Endothelial cell of umbilical vein (primary cell): ENCODE results near the gene RFPL1. TPM values are rescaled to one million over a fixed set of nuclear protein-coding genes. Genes with fewer than 3 reads are reported as not detected.

Experiments used
- BruUV-seq: library from RNA; stranded (reverse); fragments of 400-500 nt; replicated peaks from 2 replicates; lab custom pipeline; 2021; lab: Mats Ljungman, UMichigan
- CTCF ChIA-PET: fragments of 300-600, 350-600 bp; sonication (Branson Sonifier 250); formaldehyde crosslinking; loops from one replicate; lab custom pipeline; 2021; ENCODE audit warnings: antibody characterized with exemption, inconsistent platforms; lab: Charles Lee
- POLR2A ChIA-PET: fragments of 300-600, 350-600 bp; sonication (Branson Sonifier 250); formaldehyde crosslinking; loops from one replicate; lab custom pipeline; 2021; ENCODE audit warnings: antibody characterized with exemption, inconsistent platforms; lab: Charles Lee
- DNase-seq: peaks from one replicate; pipeline ENCODE4 v3.0.0-alpha.2; 2011; ENCODE audit warnings: low read depth, low spot score
- FAIRE-seq: peaks from 2 replicates; lab custom pipeline; 2011; peaks lifted over from hg19 to GRCh38; lab: Jason Lieb, UNC
- H2AFZ ChIP-seq: 2 replicates; pipeline ENCODE4 v1.6.0; 2012; ENCODE audit warnings: low read depth, low read length, control low read depth, inconsistent platforms
- H3K27ac ChIP-seq: 2 replicates; pipeline ENCODE4 v1.5.1; 2011; ENCODE audit warnings: low read depth, mild to moderate bottlenecking, control low read depth, low read length, moderate library complexity; ENCODE audit not compliant: insufficient read depth
- H3K27me3 ChIP-seq, 2 experiments: 2 replicates each; pipeline versions ENCODE4 v1.6.0 to v1.6.1; 2011; ENCODE audit warnings: low read length in 2 of 2, mixed read lengths in 1 of 2; ENCODE audit not compliant: control insufficient read depth in 2 of 2, insufficient read depth in 2 of 2
- H3K36me3 ChIP-seq, 2 experiments: 2 replicates in 1 of 2; 3 replicates in 1 of 2; pipeline ENCODE4 v1.5.1; 2011; ENCODE audit warnings: low read length in 2 of 2, mild to moderate bottlenecking in 1 of 2, moderate library complexity in 1 of 2; ENCODE audit not compliant: control insufficient read depth in 2 of 2, insufficient read depth in 2 of 2; ENCODE audit errors: extremely low read depth in 1 of 2
- H3K4me1 ChIP-seq: 3 replicates; pipeline ENCODE4 v1.5.1; 2011; ENCODE audit warnings: mild to moderate bottlenecking, low read length; ENCODE audit not compliant: control insufficient read depth, insufficient read depth; ENCODE audit errors: extremely low read depth
- H3K4me2 ChIP-seq: 2 replicates; pipeline ENCODE4 v1.6.1; 2011; ENCODE audit warnings: low read length, control low read depth, mixed read lengths; ENCODE audit not compliant: insufficient read depth
- H3K4me3 ChIP-seq, 3 experiments: fragments of 200-600 bp in 1 of 3; sonication (generic), shearing (Covaris generic) in 1 of 3; replicated peaks in 1 of 3; 2 replicates each; pipeline ENCODE4 v1.5.1; 2011 to 2016; ENCODE audit warnings: control low read depth in 3 of 3, low read length in 3 of 3, mild to moderate bottlenecking in 2 of 3, inconsistent platforms in 1 of 3, low read depth in 1 of 3, moderate library complexity in 1 of 3; ENCODE audit not compliant: insufficient read depth in 1 of 3
- H3K79me2 ChIP-seq: 2 replicates; pipeline ENCODE4 v1.6.0; 2012; ENCODE audit warnings: low read length, inconsistent platforms; ENCODE audit not compliant: control insufficient read depth, insufficient read depth
- H3K9ac ChIP-seq: replicated peaks from 2 replicates; pipeline ENCODE3; 2011; ENCODE audit warnings: low read length, control low read depth; ENCODE audit not compliant: insufficient read depth; ENCODE audit errors: extremely low read depth
- H3K9me1 ChIP-seq: replicated peaks from 3 replicates; pipeline ENCODE4 v1.6.0; 2011; ENCODE audit warnings: mild to moderate bottlenecking, low read length; ENCODE audit not compliant: control insufficient read depth, insufficient read depth; ENCODE audit errors: extremely low read depth
- H3K9me3 ChIP-seq: replicated peaks from 2 replicates; pipeline ENCODE4 v1.5.1; 2012; ENCODE audit warnings: low read length, inconsistent platforms; ENCODE audit not compliant: control insufficient read depth, insufficient read depth
- H4K20me1 ChIP-seq: replicated peaks from 2 replicates; pipeline ENCODE3; 2011; ENCODE audit warnings: mild to moderate bottlenecking, low read length; ENCODE audit not compliant: control insufficient read depth, insufficient read depth; ENCODE audit errors: extremely low read depth
- EZH2 ChIP-seq: IDR thresholded peaks from 2 replicates; pipeline ENCODE4 v1.6.1; 2012; ENCODE audit warnings: borderline replicate concordance, low read depth, mild to moderate bottlenecking, moderate library complexity, low read length, inconsistent platforms; ENCODE audit not compliant: severe bottlenecking
- FOS ChIP-seq: IDR thresholded peaks from 2 replicates; pipeline ENCODE4 v1.6.1; 2011; ENCODE audit warnings: mild to moderate bottlenecking, low read length, moderate library complexity, borderline replicate concordance; ENCODE audit not compliant: insufficient read depth
- GATA2 ChIP-seq: IDR thresholded peaks from 2 replicates; pipeline ENCODE4 v1.7.0; 2011; ENCODE audit warnings: low read depth, mild to moderate bottlenecking, moderate library complexity, mixed read lengths, low read length; ENCODE audit not compliant: insufficient read length, insufficient read depth
- JUN ChIP-seq: IDR thresholded peaks from 2 replicates; pipeline ENCODE4 v1.6.1; 2011; ENCODE audit warnings: borderline replicate concordance, low read depth; ENCODE audit not compliant: insufficient read length, insufficient read depth
- MYC ChIP-seq: IDR thresholded peaks from one replicate; pipeline ENCODE4 v1.6.1; 2011; ENCODE audit warnings: mild to moderate bottlenecking, low read depth, low read length
- POLR2A ChIP-seq: IDR thresholded peaks from 2 replicates; pipeline ENCODE4 v1.6.1; 2012; ENCODE audit warnings: low read depth, mild to moderate bottlenecking, control low read depth, low read length
- POLR2AphosphoS5 ChIP-seq: IDR thresholded peaks from 2 replicates; pipeline ENCODE4 v1.6.1; 2012; ENCODE audit warnings: low read depth, mild to moderate bottlenecking, control low read depth, low read length, moderate library complexity; ENCODE audit not compliant: insufficient read depth
- dilution Hi-C: fragments of 300-500 bp; cut with MboI; formaldehyde crosslinking; loops from one replicate; pipeline ENCODE4 v1.15.0; 2019; ENCODE audit warnings: low sequenced_read_pairs; ENCODE audit not compliant: extremely low pct_ligation_motif_present
- intact Hi-C: fragments of 100-400 bp; cut with micrococcal nuclease; formaldehyde crosslinking; loops from one replicate; pipeline ENCODE4 v1.10.0; 2022
- polyA plus RNA-seq, 4 experiments: library from polyadenylated mRNA; depleted of rRNA in 3 of 4; stranded (reverse) in 3 of 4; unstranded in 1 of 4; fragments of >200 nt; gene quantifications; 2 replicates each; pipeline versions ENCODE4 v1.2.1 to v1.2.3, GENCODE V29; 2011 to 2012; ENCODE audit warnings: missing spikeins in 1 of 4
- total RNA-seq: library from RNA; stranded (reverse); gene quantifications from 2 replicates; pipeline ENCODE4 v1.2.3, GENCODE V29; 2021
- TF ChIP-seq, protein P1 (sequence below): IDR thresholded peaks from 2 replicates; pipeline ENCODE4 v1.6.1; 2011; ENCODE audit not compliant: insufficient read depth, insufficient read length
- TF ChIP-seq, protein P2 (sequence below), 2 donors: IDR thresholded peaks; 1 replicate in 1 of 2; 2 replicates in 1 of 2; pipeline ENCODE4 v1.5.1; 2011; ENCODE audit warnings: low read length in 2 of 2, mild to moderate bottlenecking in 2 of 2, moderate library complexity in 2 of 2, control low read depth in 1 of 2, inconsistent platforms in 1 of 2, low read depth in 1 of 2; ENCODE audit not compliant: insufficient read depth in 1 of 2; ENCODE audit errors: extremely low read depth in 1 of 2

Gene RFPL1
- total and polyA plus RNA-seq, 2 donors (not counting 3 experiments of a cell fraction or from before 2014, with no cell fraction given): not detected

DNA sequence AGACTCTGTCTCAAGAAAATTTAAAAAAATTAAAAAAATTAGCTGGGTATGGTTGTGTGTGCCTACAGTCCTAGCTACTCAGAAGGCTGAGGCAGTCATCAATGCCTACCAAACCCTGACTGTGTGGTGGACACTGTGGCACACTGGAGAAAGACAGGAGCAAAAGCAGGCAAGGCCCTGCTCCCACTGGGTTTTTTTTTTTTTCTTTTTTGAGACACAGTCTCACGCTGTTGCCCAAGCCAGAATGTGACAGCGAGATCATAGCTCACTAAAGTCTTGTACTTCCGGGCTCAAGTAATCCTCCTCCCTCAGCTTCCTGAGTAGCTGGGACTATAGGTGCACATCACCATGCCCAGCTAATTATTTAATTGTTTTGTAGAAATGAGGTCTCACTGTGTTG lies 46.3 kb downstream of the RFPL1 start:
- BruUV-seq: no TSS peak
- no peak overlapping the region for H3K4me3 ChIP-seq
- intact Hi-C loops (no loop called here), dilution Hi-C loops (no loop called here)
- no peak overlapping the region for H3K27ac ChIP-seq
- H3K36me3 ChIP-seq: no peaks in the 10 kb centered on the region
- TF ChIP-seq EZH2 (no peak), FOS (no peak), JUN (no peak), GATA2 (no peak), MYC (no peak), POLR2A (no peak), POLR2AphosphoS5 (no peak)
- TF ChIP-seq, protein P1, sequence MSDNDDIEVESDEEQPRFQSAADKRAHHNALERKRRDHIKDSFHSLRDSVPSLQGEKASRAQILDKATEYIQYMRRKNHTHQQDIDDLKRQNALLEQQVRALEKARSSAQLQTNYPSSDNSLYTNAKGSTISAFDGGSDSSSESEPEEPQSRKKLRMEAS: no peak
- TF ChIP-seq, protein P2, sequence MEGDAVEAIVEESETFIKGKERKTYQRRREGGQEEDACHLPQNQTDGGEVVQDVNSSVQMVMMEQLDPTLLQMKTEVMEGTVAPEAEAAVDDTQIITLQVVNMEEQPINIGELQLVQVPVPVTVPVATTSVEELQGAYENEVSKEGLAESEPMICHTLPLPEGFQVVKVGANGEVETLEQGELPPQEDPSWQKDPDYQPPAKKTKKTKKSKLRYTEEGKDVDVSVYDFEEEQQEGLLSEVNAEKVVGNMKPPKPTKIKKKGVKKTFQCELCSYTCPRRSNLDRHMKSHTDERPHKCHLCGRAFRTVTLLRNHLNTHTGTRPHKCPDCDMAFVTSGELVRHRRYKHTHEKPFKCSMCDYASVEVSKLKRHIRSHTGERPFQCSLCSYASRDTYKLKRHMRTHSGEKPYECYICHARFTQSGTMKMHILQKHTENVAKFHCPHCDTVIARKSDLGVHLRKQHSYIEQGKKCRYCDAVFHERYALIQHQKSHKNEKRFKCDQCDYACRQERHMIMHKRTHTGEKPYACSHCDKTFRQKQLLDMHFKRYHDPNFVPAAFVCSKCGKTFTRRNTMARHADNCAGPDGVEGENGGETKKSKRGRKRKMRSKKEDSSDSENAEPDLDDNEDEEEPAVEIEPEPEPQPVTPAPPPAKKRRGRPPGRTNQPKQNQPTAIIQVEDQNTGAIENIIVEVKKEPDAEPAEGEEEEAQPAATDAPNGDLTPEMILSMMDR (IDR thresholded peaks at IDR 0.05; ENCODE audit: extremely low read depth in 1 of 2, insufficient read depth in 1 of 2, low read depth in 1 of 2, low read length in 2 of 2): no peak
- H3K4me2 ChIP-seq: no peak overlapping the region
- H3K9me3 ChIP-seq: no peaks in the 10 kb centered on the region
- no peak overlapping the region for H3K9ac ChIP-seq
- no peak overlapping the region for H2AFZ ChIP-seq
- POLR2A ChIA-PET: no interaction called here
- H3K4me1 ChIP-seq: peaks cover 5% of the 10 kb centered on the region
- CTCF ChIA-PET: interaction anchor here (0.9 to 2.4 kb wide), 3 partner anchors 14 to 15 kb away, joined by 3 to 10 read pairs (median 3); no protein-coding TSS in a partner anchor
- peaks cover 21 to 24% of the 10 kb centered on the region in 2 experiments for H3K27me3 ChIP-seq
- H3K79me2 ChIP-seq: no peaks in the 10 kb centered on the region
- FAIRE-seq (no peak), DNase-seq (no peak)
- H4K20me1 ChIP-seq: no peaks in the 10 kb centered on the region
- H3K9me1 ChIP-seq: no peaks in the 10 kb centered on the region
